Endothelial cell of umbilical vein (primary cell): ENCODE measurements around the gene RTEL1. TPM values are rescaled to one million over a fixed set of nuclear protein-coding genes. Genes with fewer than 3 reads are reported as not detected.
A peak's percentile ranks its signal among the peaks of the same experiment; 100 is the strongest.

Experiments used
- BruUV-seq: library from RNA; stranded (reverse); fragments of 400-500 nt; replicated peaks from 2 replicates; lab custom pipeline; 2021; lab: Mats Ljungman, UMichigan
- CTCF ChIA-PET: fragments of 300-600, 350-600 bp; sonication (Branson Sonifier 250); formaldehyde crosslinking; loops from one replicate; lab custom pipeline; 2021; ENCODE audit warnings: antibody characterized with exemption, inconsistent platforms; lab: Charles Lee
- POLR2A ChIA-PET: fragments of 300-600, 350-600 bp; sonication (Branson Sonifier 250); formaldehyde crosslinking; loops from one replicate; lab custom pipeline; 2021; ENCODE audit warnings: antibody characterized with exemption, inconsistent platforms; lab: Charles Lee
- DNase-seq: peaks from one replicate; pipeline ENCODE4 v3.0.0-alpha.2; 2011; ENCODE audit warnings: low read depth, low spot score
- FAIRE-seq: peaks from 2 replicates; lab custom pipeline; 2011; peaks lifted over from hg19 to GRCh38; lab: Jason Lieb, UNC
- H2AFZ ChIP-seq: 2 replicates; pipeline ENCODE4 v1.6.0; 2012; ENCODE audit warnings: low read depth, low read length, control low read depth, inconsistent platforms
- H3K27ac ChIP-seq: 2 replicates; pipeline ENCODE4 v1.5.1; 2011; ENCODE audit warnings: low read depth, mild to moderate bottlenecking, control low read depth, low read length, moderate library complexity; ENCODE audit not compliant: insufficient read depth
- H3K27me3 ChIP-seq, 2 experiments: 2 replicates each; pipeline versions ENCODE4 v1.6.0 to v1.6.1; 2011; ENCODE audit warnings: low read length in 2 of 2, mixed read lengths in 1 of 2; ENCODE audit not compliant: control insufficient read depth in 2 of 2, insufficient read depth in 2 of 2
- H3K36me3 ChIP-seq, 2 experiments: 2 replicates in 1 of 2; 3 replicates in 1 of 2; pipeline ENCODE4 v1.5.1; 2011; ENCODE audit warnings: low read length in 2 of 2, mild to moderate bottlenecking in 1 of 2, moderate library complexity in 1 of 2; ENCODE audit not compliant: control insufficient read depth in 2 of 2, insufficient read depth in 2 of 2; ENCODE audit errors: extremely low read depth in 1 of 2
- H3K4me1 ChIP-seq: 3 replicates; pipeline ENCODE4 v1.5.1; 2011; ENCODE audit warnings: mild to moderate bottlenecking, low read length; ENCODE audit not compliant: control insufficient read depth, insufficient read depth; ENCODE audit errors: extremely low read depth
- H3K4me2 ChIP-seq: 2 replicates; pipeline ENCODE4 v1.6.1; 2011; ENCODE audit warnings: low read length, control low read depth, mixed read lengths; ENCODE audit not compliant: insufficient read depth
- H3K4me3 ChIP-seq, 3 experiments: fragments of 200-600 bp in 1 of 3; sonication (generic), shearing (Covaris generic) in 1 of 3; replicated peaks in 1 of 3; 2 replicates each; pipeline ENCODE4 v1.5.1; 2011 to 2016; ENCODE audit warnings: control low read depth in 3 of 3, low read length in 3 of 3, mild to moderate bottlenecking in 2 of 3, inconsistent platforms in 1 of 3, low read depth in 1 of 3, moderate library complexity in 1 of 3; ENCODE audit not compliant: insufficient read depth in 1 of 3
- H3K79me2 ChIP-seq: 2 replicates; pipeline ENCODE4 v1.6.0; 2012; ENCODE audit warnings: low read length, inconsistent platforms; ENCODE audit not compliant: control insufficient read depth, insufficient read depth
- H3K9ac ChIP-seq: replicated peaks from 2 replicates; pipeline ENCODE3; 2011; ENCODE audit warnings: low read length, control low read depth; ENCODE audit not compliant: insufficient read depth; ENCODE audit errors: extremely low read depth
- H3K9me1 ChIP-seq: replicated peaks from 3 replicates; pipeline ENCODE4 v1.6.0; 2011; ENCODE audit warnings: mild to moderate bottlenecking, low read length; ENCODE audit not compliant: control insufficient read depth, insufficient read depth; ENCODE audit errors: extremely low read depth
- H3K9me3 ChIP-seq: replicated peaks from 2 replicates; pipeline ENCODE4 v1.5.1; 2012; ENCODE audit warnings: low read length, inconsistent platforms; ENCODE audit not compliant: control insufficient read depth, insufficient read depth
- H4K20me1 ChIP-seq: replicated peaks from 2 replicates; pipeline ENCODE3; 2011; ENCODE audit warnings: mild to moderate bottlenecking, low read length; ENCODE audit not compliant: control insufficient read depth, insufficient read depth; ENCODE audit errors: extremely low read depth
- CTCF ChIP-seq, 2 donors: IDR thresholded peaks; 1 replicate in 1 of 2; 2 replicates in 1 of 2; pipeline ENCODE4 v1.5.1; 2011; ENCODE audit warnings: low read length in 2 of 2, mild to moderate bottlenecking in 2 of 2, moderate library complexity in 2 of 2, control low read depth in 1 of 2, inconsistent platforms in 1 of 2, low read depth in 1 of 2; ENCODE audit not compliant: insufficient read depth in 1 of 2; ENCODE audit errors: extremely low read depth in 1 of 2
- EZH2 ChIP-seq: IDR thresholded peaks from 2 replicates; pipeline ENCODE4 v1.6.1; 2012; ENCODE audit warnings: borderline replicate concordance, low read depth, mild to moderate bottlenecking, moderate library complexity, low read length, inconsistent platforms; ENCODE audit not compliant: severe bottlenecking
- FOS ChIP-seq: IDR thresholded peaks from 2 replicates; pipeline ENCODE4 v1.6.1; 2011; ENCODE audit warnings: mild to moderate bottlenecking, low read length, moderate library complexity, borderline replicate concordance; ENCODE audit not compliant: insufficient read depth
- MYC ChIP-seq: IDR thresholded peaks from one replicate; pipeline ENCODE4 v1.6.1; 2011; ENCODE audit warnings: mild to moderate bottlenecking, low read depth, low read length
- POLR2A ChIP-seq: IDR thresholded peaks from 2 replicates; pipeline ENCODE4 v1.6.1; 2012; ENCODE audit warnings: low read depth, mild to moderate bottlenecking, control low read depth, low read length
- dilution Hi-C: fragments of 300-500 bp; cut with MboI; formaldehyde crosslinking; loops from one replicate; pipeline ENCODE4 v1.15.0; 2019; ENCODE audit warnings: low sequenced_read_pairs; ENCODE audit not compliant: extremely low pct_ligation_motif_present
- intact Hi-C: fragments of 100-400 bp; cut with micrococcal nuclease; formaldehyde crosslinking; loops from one replicate; pipeline ENCODE4 v1.10.0; 2022
- polyA plus RNA-seq, 4 experiments: library from polyadenylated mRNA; depleted of rRNA in 3 of 4; stranded (reverse) in 3 of 4; unstranded in 1 of 4; fragments of >200 nt; gene quantifications; 2 replicates each; pipeline versions ENCODE4 v1.2.1 to v1.2.3, GENCODE V29; 2011 to 2012; ENCODE audit warnings: missing spikeins in 1 of 4
- total RNA-seq: library from RNA; stranded (reverse); gene quantifications from 2 replicates; pipeline ENCODE4 v1.2.3, GENCODE V29; 2021
- TF ChIP-seq, protein P1 (sequence below): IDR thresholded peaks from 2 replicates; pipeline ENCODE4 v1.6.1; 2011; ENCODE audit not compliant: insufficient read depth, insufficient read length

The RTEL1 gene
- total and polyA plus RNA-seq, 2 donors (not counting 3 experiments of a cell fraction or from before 2014, with no cell fraction given), result 17.0 to 44.9 TPM

GRCh38 chr20:63651942-63652191 is 6.2 kb upstream of the RTEL1 start:
- no peak overlapping the region for H3K9ac ChIP-seq
- H3K27me3 ChIP-seq, result peaks cover 1 to 11% of the 10 kb centered on the region in 2 experiments
- no peak overlapping the region for H3K4me2 ChIP-seq
- FAIRE-seq (no peak), DNase-seq (no peak)
- H3K9me1 ChIP-seq, result no peaks in the 10 kb centered on the region
- TF ChIP-seq FOS, result no peak
- TF ChIP-seq EZH2, result peak; percentile 2
- TF ChIP-seq CTCF (IDR thresholded peaks at IDR 0.05; ENCODE audit: extremely low read depth in 1 of 2, insufficient read depth in 1 of 2, low read depth in 1 of 2, low read length in 2 of 2), result no peak
- TF ChIP-seq MYC, result no peak
- TF ChIP-seq POLR2A, result no peak
- H3K9me3 ChIP-seq, result no peaks in the 10 kb centered on the region
- intact Hi-C loops (no loop called here), dilution Hi-C loops (no loop called here)
- ChIA-PET POLR2A (no interaction called here), CTCF (interaction anchor here (1.5 to 2.0 kb wide), 2 partner anchors 10 to 15 kb away, joined by 5 to 10 read pairs; no protein-coding TSS in a partner anchor)
- H3K36me3 ChIP-seq, result no peaks in the 10 kb centered on the region
- BruUV-seq, result no TSS peak
- H2AFZ ChIP-seq, result no peak overlapping the region
- peaks cover 6% of the 10 kb centered on the region for H3K4me1 ChIP-seq
- H3K4me3 ChIP-seq, result peak overlapping the region in 1 of 3 experiments; percentile 35
- H4K20me1 ChIP-seq, result no peaks in the 10 kb centered on the region
- H3K27ac ChIP-seq, result no peak overlapping the region
- no peaks in the 10 kb centered on the region for H3K79me2 ChIP-seq

- H3K79me2 ChIP-seq, result no peaks in the 10 kb centered on the region
- no peaks in the 10 kb centered on the region for H3K9me1 ChIP-seq
- POLR2A ChIA-PET, result no interaction called here
- DNase-seq, result no peak
- peaks cover 6% of the 10 kb centered on the region for H3K4me1 ChIP-seq
- H3K27me3 ChIP-seq, result peaks cover 1 to 11% of the 10 kb centered on the region in 2 experiments
- intact Hi-C loops (no loop called here), dilution Hi-C loops (no loop called here)
- no peak overlapping the region for H3K27ac ChIP-seq
- H3K9me3 ChIP-seq, result no peaks in the 10 kb centered on the region
- no peaks in the 10 kb centered on the region for H3K36me3 ChIP-seq
- peak overlapping the region; percentile 47 for H3K4me2 ChIP-seq
- TF ChIP-seq CTCF (IDR thresholded peaks at IDR 0.05; ENCODE audit: extremely low read depth in 1 of 2, insufficient read depth in 1 of 2, low read depth in 1 of 2, low read length in 2 of 2), result peak in 1 of 2 donors; percentile 3
- TF ChIP-seq, protein P1, sequence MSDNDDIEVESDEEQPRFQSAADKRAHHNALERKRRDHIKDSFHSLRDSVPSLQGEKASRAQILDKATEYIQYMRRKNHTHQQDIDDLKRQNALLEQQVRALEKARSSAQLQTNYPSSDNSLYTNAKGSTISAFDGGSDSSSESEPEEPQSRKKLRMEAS, result no peak
- no peak overlapping the region for H3K9ac ChIP-seq
- peak overlapping the region; percentile 55 for H2AFZ ChIP-seq
- H4K20me1 ChIP-seq, result no peaks in the 10 kb centered on the region
- peak overlapping the region; percentile 4 to 43 (median 35) for H3K4me3 ChIP-seq
- BruUV-seq, result no TSS peak
- CTCF ChIA-PET, result interaction anchor here (1.0 to 2.0 kb wide), 4 partner anchors 10 to 15 kb away, joined by 3 to 10 read pairs (median 4); no protein-coding TSS in a partner anchor
- no peak for FAIRE-seq
Observed at GRCh38 chr20:63652192-63652980, 5.7 kb upstream of the RTEL1 start.
